Thoracic aorta endothelial cell (primary cell): ENCODE results near the gene ZNF613. TPM values are rescaled to one million over a fixed set of nuclear protein-coding genes. Genes with fewer than 3 reads are reported as not detected.

Experiments used
- total RNA-seq: library from RNA; depleted of rRNA; stranded (reverse); fragments of >200 nt; gene quantifications from 2 replicates; pipeline ENCODE4 v1.2.3, GENCODE V29; 2012

The ZNF613 gene
- total RNA-seq: 4.9 and 5.5 TPM in 2 replicates

GRCh38 chr19:51926784-51927741 is at the start of gene ZNF613:
ZNF613 (plus strand) TSS chr19:51927472; CDS start chr19:51936221, 8,749 bp downstream.

GRCh38 chr19:51887522-51888498 is 39.5 kb upstream of the ZNF613 start, which contains the start of gene ZNF577:
ZNF577 (minus strand) TSS chr19:51887951; CDS start chr19:51880382, 7,569 bp downstream.

DNA sequence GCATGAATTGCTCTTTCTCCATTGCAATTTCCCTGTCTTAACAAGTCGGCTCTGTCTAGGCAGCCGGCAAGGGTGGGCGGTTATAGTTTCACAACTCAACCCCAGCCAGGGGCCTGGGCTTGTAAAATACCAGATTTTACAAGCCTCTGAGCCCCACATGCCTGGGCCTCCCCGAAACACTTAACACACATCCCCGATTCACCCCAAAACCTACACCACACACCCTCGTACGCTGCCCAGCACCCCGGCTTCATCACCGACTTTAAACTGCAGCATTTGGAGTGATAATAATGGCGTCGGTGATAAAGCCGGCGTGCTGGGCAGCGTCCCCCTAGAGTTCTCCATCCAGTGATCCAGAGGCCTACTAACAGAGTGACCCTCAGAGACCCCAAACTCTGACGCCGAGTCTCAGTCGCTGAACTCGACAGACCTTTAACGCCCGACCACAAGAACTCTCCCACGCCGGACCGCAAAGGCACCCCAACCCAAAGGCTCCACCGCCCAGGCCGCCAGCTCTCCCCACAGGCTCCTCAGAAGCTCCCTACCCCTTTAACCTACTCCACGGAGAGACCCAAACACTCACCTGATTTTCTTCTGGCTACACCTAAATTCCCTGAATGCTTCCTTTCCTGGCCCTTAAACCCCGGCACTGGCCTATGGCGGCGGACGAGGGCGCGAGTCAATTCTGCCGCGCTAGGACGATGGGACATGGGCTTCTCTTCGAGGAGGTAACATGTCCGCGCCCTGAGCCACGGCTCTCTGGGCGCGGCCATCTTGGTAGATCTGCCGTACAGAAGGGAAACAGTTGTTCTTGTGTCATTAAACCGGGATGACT is 22.7 kb upstream of the ZNF613 start, which contains the start of gene ZNF649:
Gene ZNF649, minus strand, starts transcription at position 687 of the 835 bp plus-strand sequence. CDS start 4,910 bp downstream, outside the sequence.

GRCh38 chr19:51986309-51987291 is 59.3 kb downstream of the ZNF613 start, which contains the start of gene ZNF350:
ZNF350 (minus strand) TSS chr19:51986840; CDS start chr19:51974360, 12,480 bp downstream.

Other genes with a start within 250 kb of the ZNF613 start
- 7.0 and 8.0 TPM in 2 replicates for gene SPACA6, start 234.1 kb upstream of the ZNF613 start, total RNA-seq
- gene HAS1, start 203.5 kb upstream of the ZNF613 start, total RNA-seq: not detected in 2 replicates
- not detected in 2 replicates for gene FPR1, start 175.6 kb upstream of the ZNF613 start, total RNA-seq
- gene FPR2, start 166.3 kb upstream of the ZNF613 start, total RNA-seq: not detected in 2 replicates
- not detected in 2 replicates for gene FPR3, start 132.3 kb upstream of the ZNF613 start, total RNA-seq
- gene ZNF577, start 39.5 kb upstream of the ZNF613 start, total RNA-seq: 4.8 and 7.4 TPM in 2 replicates
- gene ZNF649, start 22.5 kb upstream of the ZNF613 start, total RNA-seq: 9.0 and 10.4 TPM in 2 replicates
- gene ZNF350, start 59.4 kb downstream of the ZNF613 start, total RNA-seq: 6.3 and 8.5 TPM in 2 replicates
- gene ZNF615, start 80.7 kb downstream of the ZNF613 start, total RNA-seq: 7.6 and 8.9 TPM in 2 replicates
- gene ZNF614, start 100.9 kb downstream of the ZNF613 start, total RNA-seq: 14.4 and 14.6 TPM in 2 replicates
- 8.5 and 9.8 TPM in 2 replicates for gene ZNF432, start 121.4 kb downstream of the ZNF613 start, total RNA-seq
- 20.4 and 27.9 TPM in 2 replicates for gene ZNF841, start 168.3 kb downstream of the ZNF613 start, total RNA-seq
- 9.3 and 10.2 TPM in 2 replicates for gene ZNF616, start 212.5 kb downstream of the ZNF613 start, total RNA-seq
- gene ZNF836, start 244.1 kb downstream of the ZNF613 start, total RNA-seq: 4.7 and 6.9 TPM in 2 replicates